H1 (cell line): Measurements from ENCODE around the gene NIPAL4. TPM values are rescaled to one million over a fixed set of nuclear protein-coding genes. Genes with fewer than 3 reads are reported as not detected.
A peak's percentile ranks its signal among the peaks of the same experiment; 100 is the strongest.

Experiments
- CTCF ChIA-PET: fragments of 300-600 bp; sonication (Branson Sonifier 250); formaldehyde crosslinking; loops from one replicate; lab custom pipeline; 2021; ENCODE audit not compliant: partially characterized antibody; lab: Charles Lee
- POLR2A ChIA-PET: fragments of 300-600 bp; sonication (Branson Sonifier 250); formaldehyde crosslinking; loops from one replicate; lab custom pipeline; 2021; ENCODE audit warnings: inconsistent platforms; ENCODE audit not compliant: partially characterized antibody; lab: Charles Lee
- DNase-seq, 2 experiments: peaks; one replicate each; pipeline versions ENCODE4 v3.0.0 to v3.0.0-alpha.2; 2010 to 2022; ENCODE audit warnings: low spot score in 2 of 2, low read depth in 1 of 2, mixed read lengths in 1 of 2
- FAIRE-seq: peaks from 2 replicates; lab custom pipeline; 2011; peaks lifted over from hg19 to GRCh38; lab: Jason Lieb, UNC
- H2AFZ ChIP-seq: 2 replicates; pipeline ENCODE4 v1.8.1; 2012; ENCODE audit warnings: low read length, inconsistent platforms
- H2AK5ac ChIP-seq: 2 replicates; pipeline ENCODE4 v1.6.1; 2013; ENCODE audit warnings: low read depth, low read length
- H2BK120ac ChIP-seq: replicated peaks from 2 replicates; pipeline ENCODE3; 2013; ENCODE audit warnings: low read depth, low read length, inconsistent platforms
- H2BK12ac ChIP-seq: 2 replicates; pipeline ENCODE4 v1.6.1; 2013; ENCODE audit warnings: low read depth, low read length
- H2BK15ac ChIP-seq: 2 replicates; pipeline ENCODE4 v1.6.1; 2013; ENCODE audit warnings: low read length
- H2BK20ac ChIP-seq: 2 replicates; pipeline ENCODE4 v1.6.1; 2013; ENCODE audit warnings: low read length
- H2BK5ac ChIP-seq: 2 replicates; pipeline ENCODE4 v1.6.1; 2013; ENCODE audit warnings: low read depth, low read length
- H3K14ac ChIP-seq: 2 replicates; pipeline ENCODE4 v1.6.1; 2013; ENCODE audit warnings: inconsistent platforms; ENCODE audit not compliant: insufficient read length
- H3K18ac ChIP-seq: 2 replicates; pipeline ENCODE4 v1.6.1; 2013; ENCODE audit warnings: low read length; ENCODE audit errors: extremely low read depth
- H3K23ac ChIP-seq: 2 replicates; pipeline ENCODE4 v1.6.1; 2013; ENCODE audit warnings: inconsistent platforms; ENCODE audit not compliant: insufficient read length
- H3K23me2 ChIP-seq: 2 replicates; pipeline ENCODE4 v1.6.1; 2013; ENCODE audit warnings: low read depth, low read length
- H3K27ac ChIP-seq: 2 replicates; pipeline ENCODE4 v1.6.1; 2011; ENCODE audit warnings: low read depth, low read length, inconsistent platforms
- H3K27me3 ChIP-seq, 4 experiments: replicated peaks in 1 of 4; 1 replicate in 1 of 4; 2 replicates in 3 of 4; pipeline versions ENCODE4 v1.6.1 to v1.8.1; 2011 to 2013; ENCODE audit warnings: low read length in 3 of 4, mild to moderate bottlenecking in 3 of 4, inconsistent platforms in 2 of 4, mixed read lengths in 2 of 4, moderate library complexity in 1 of 4; ENCODE audit not compliant: control insufficient read depth in 3 of 4, insufficient read depth in 3 of 4; ENCODE audit errors: extremely low read depth in 1 of 4
- H3K36me3 ChIP-seq, 4 experiments: 2 replicates each; pipeline versions ENCODE4 v1.6.1 to v1.8.1; 2011 to 2013; ENCODE audit warnings: mild to moderate bottlenecking in 4 of 4, low read length in 3 of 4, moderate library complexity in 2 of 4, control low read depth in 1 of 4, inconsistent platforms in 1 of 4; ENCODE audit not compliant: insufficient read depth in 4 of 4, control insufficient read depth in 2 of 4
- H3K4ac ChIP-seq: replicated peaks from 2 replicates; pipeline ENCODE3; 2013; ENCODE audit warnings: low read length, low read depth, mixed read lengths, inconsistent platforms; ENCODE audit not compliant: insufficient read length
- H3K4me1 ChIP-seq, 4 experiments: replicated peaks in 1 of 4; 1 replicate in 1 of 4; 2 replicates in 3 of 4; pipeline versions ENCODE4 v1.6.1 to v1.8.1; 2011 to 2013; ENCODE audit warnings: low read length in 3 of 4, inconsistent platforms in 2 of 4, mixed read lengths in 1 of 4; ENCODE audit not compliant: insufficient read depth in 4 of 4, control insufficient read depth in 3 of 4
- H3K4me2 ChIP-seq, 2 experiments: 2 replicates each; pipeline versions ENCODE4 v1.6.1 to v1.8.1; 2011 to 2013; ENCODE audit warnings: low read depth in 2 of 2, low read length in 2 of 2, control low read depth in 1 of 2, inconsistent platforms in 1 of 2, mild to moderate bottlenecking in 1 of 2; ENCODE audit not compliant: insufficient read depth in 1 of 2
- H3K4me3 ChIP-seq, 4 experiments: fragments of 200-600, 300-600 bp in 1 of 4; sonication (generic), shearing (Covaris generic), sonication (Bioruptor Twin) in 1 of 4; 2 replicates each; pipeline versions ENCODE4 v1.5.1 to v1.8.1; 2011 to 2016; ENCODE audit warnings: low read length in 4 of 4, low read depth in 3 of 4, control low read depth in 2 of 4, inconsistent platforms in 2 of 4, mild to moderate bottlenecking in 2 of 4, mixed read lengths in 1 of 4, moderate library complexity in 1 of 4; ENCODE audit not compliant: insufficient read depth in 2 of 4; ENCODE audit errors: extremely low read depth in 1 of 4
- H3K56ac ChIP-seq: replicated peaks from 2 replicates; pipeline ENCODE3; 2013; ENCODE audit warnings: low read depth, mild to moderate bottlenecking, mixed read lengths, low read length, inconsistent platforms; ENCODE audit not compliant: insufficient read length
- H3K79me1 ChIP-seq: 2 replicates; pipeline ENCODE4 v1.6.1; 2013; ENCODE audit warnings: low read depth, low read length, control low read depth
- H3K79me2 ChIP-seq, 2 experiments: 2 replicates each; pipeline versions ENCODE4 v1.6.1 to v1.8.1; 2012 to 2013; ENCODE audit warnings: low read length in 2 of 2, mild to moderate bottlenecking in 2 of 2, inconsistent platforms in 1 of 2; ENCODE audit not compliant: insufficient read depth in 2 of 2, control insufficient read depth in 1 of 2
- H3K9ac ChIP-seq, 4 experiments: replicated peaks in 1 of 4; 1 replicate in 1 of 4; 2 replicates in 3 of 4; pipeline versions ENCODE4 v1.6.1 to v1.8.1; 2011 to 2013; ENCODE audit warnings: low read depth in 3 of 4, low read length in 3 of 4, control low read depth in 2 of 4, mild to moderate bottlenecking in 2 of 4, moderate library complexity in 2 of 4, inconsistent platforms in 1 of 4; ENCODE audit errors: extremely low read depth in 1 of 4
- H3K9me3 ChIP-seq, 2 experiments: 2 replicates each; pipeline versions ENCODE4 v1.6.1 to v1.8.1; 2012 to 2013; ENCODE audit warnings: mild to moderate bottlenecking in 2 of 2, moderate library complexity in 2 of 2, control low read depth in 1 of 2, inconsistent platforms in 1 of 2, low read depth in 1 of 2, low read length in 1 of 2, mixed read lengths in 1 of 2; ENCODE audit not compliant: insufficient read depth in 2 of 2
- H4K20me1 ChIP-seq, 2 experiments: replicated peaks in 1 of 2; 2 replicates each; pipeline versions ENCODE3 to v1.8.1; 2011 to 2013; ENCODE audit warnings: inconsistent platforms in 2 of 2, low read length in 2 of 2, mild to moderate bottlenecking in 1 of 2; ENCODE audit not compliant: insufficient read depth in 2 of 2, control insufficient read depth in 1 of 2
- H4K5ac ChIP-seq: 2 replicates; pipeline ENCODE4 v1.6.1; 2013; ENCODE audit warnings: low read length, low read depth, mixed read lengths, inconsistent platforms; ENCODE audit not compliant: insufficient read length
- H4K8ac ChIP-seq: 2 replicates; pipeline ENCODE4 v1.8.0; 2013; ENCODE audit warnings: mild to moderate bottlenecking, moderate library complexity, low read length, inconsistent platforms; ENCODE audit not compliant: insufficient read depth; ENCODE audit errors: extremely low read depth
- H4K91ac ChIP-seq: replicated peaks from 2 replicates; pipeline ENCODE3; 2013; ENCODE audit warnings: low read length, mixed read lengths, inconsistent platforms; ENCODE audit not compliant: insufficient read length
- ASH2L ChIP-seq: fragments of 200-600, 300-600 bp; sonication (generic); IDR thresholded peaks from one replicate; pipeline ENCODE4 v1.7.1; 2017; ENCODE audit warnings: low read length
- CBX8 ChIP-seq: fragments of 300-800, 300-1000 bp; sonication (generic); IDR thresholded peaks from 2 replicates; pipeline ENCODE4 v1.7.1; 2016; ENCODE audit warnings: low read depth, low read length, borderline replicate concordance
- CTBP2 ChIP-seq: IDR thresholded peaks from 2 replicates; pipeline ENCODE4 v1.7.0; 2011; ENCODE audit warnings: borderline replicate concordance, mild to moderate bottlenecking, moderate library complexity, mixed read lengths, low read length; ENCODE audit not compliant: insufficient read depth, insufficient read length
- FOSL1 ChIP-seq: IDR thresholded peaks from 2 replicates; pipeline ENCODE4 v1.6.1; 2011; ENCODE audit warnings: mild to moderate bottlenecking, low read depth, low read length, moderate library complexity; ENCODE audit not compliant: insufficient read depth
- GABPA ChIP-seq: IDR thresholded peaks from 2 replicates; pipeline ENCODE4 v1.6.1; 2011; ENCODE audit warnings: mild to moderate bottlenecking, low read length, moderate library complexity, borderline replicate concordance; ENCODE audit not compliant: insufficient read depth
- GTF2F1 ChIP-seq: IDR thresholded peaks from 2 replicates; pipeline ENCODE4 v1.6.1; 2012; ENCODE audit warnings: low read depth, low read length, improper control_type of control experiment, borderline replicate concordance
- KDM1A ChIP-seq: fragments of 200-600, 300-600 bp; sonication (generic); IDR thresholded peaks from 2 replicates; pipeline ENCODE4 v1.7.1; 2016; ENCODE audit warnings: mild to moderate bottlenecking, low read length, borderline replicate concordance
- KDM5A ChIP-seq: fragments of 200-600 bp; IDR thresholded peaks from 2 replicates; pipeline ENCODE4 v1.7.1; 2012; ENCODE audit warnings: mild to moderate bottlenecking, low read length, inconsistent platforms, mixed read lengths
- POLR2AphosphoS5 ChIP-seq: IDR thresholded peaks from 2 replicates; pipeline ENCODE4 v1.6.1; 2011; ENCODE audit warnings: low read depth, low read length
- RBBP5 ChIP-seq: IDR thresholded peaks from 2 replicates; pipeline ENCODE4 v1.7.1; 2012; ENCODE audit warnings: low read depth, mild to moderate bottlenecking, inconsistent platforms, low read length, moderate library complexity, borderline replicate concordance
- USF2 ChIP-seq: IDR thresholded peaks from 2 replicates; pipeline ENCODE4 v1.6.1; 2011; ENCODE audit warnings: low read length, improper control_type of control experiment
- WGBS, 2 experiments: shearing (Covaris generic) in 1 of 2; methylation state at CpG; one replicate each; pipeline versions ENCODE4 v1.1.6 to v1.1.7; 2013 to 2015; ENCODE audit warnings: low lambda C conversion rate in 2 of 2, mixed read lengths in 2 of 2, inconsistent platforms in 1 of 2, low coverage in 1 of 2, missing lambda C conversion rate in 1 of 2; ENCODE audit not compliant: insufficient replicate concordance in 2 of 2, insufficient coverage in 1 of 2, insufficient read length in 1 of 2; ENCODE audit errors: extremely low coverage in 1 of 2, missing lambda C conversion rate in 1 of 2; 5-methylcytosine and 5-hydroxymethylcytosine counted together
- polyA plus RNA-seq, 7 experiments: library from polyadenylated mRNA; depleted of rRNA in 3 of 7; stranded (reverse) in 5 of 7; unstranded in 2 of 7; fragments of >200 nt in 5 of 7; fragments of 200-250 nt in 2 of 7; gene quantifications; 1 replicate in 5 of 7; 2 replicates in 1 of 7; 4 replicates in 1 of 7; pipeline versions ENCODE4 v1.2.1 to v1.2.3, GENCODE V29; 2011 to 2013; ENCODE audit warnings: missing spikeins in 2 of 7, mixed read lengths in 2 of 7
- total RNA-seq: library from RNA; stranded (reverse); fragmentation: NEBNext Ultra II Directional; extraction: Animal tissue kit (Norgen Biotek cat#: 25700); gene quantifications from 2 replicates; pipeline ENCODE4 v1.2.1, GENCODE V29; 2021

NIPAL4 gene
- total and polyA plus RNA-seq, 2 of the 8 experiments (the other 6 are each of a cell fraction or from before 2014, with no cell fraction given): 0.09 to 0.20 TPM

GRCh38 chr5:157449011-157449723, 10.8 kb upstream of the NIPAL4 start:
- H4K91ac ChIP-seq: no peak overlapping the region
- DNase-seq (peak in 1 of 2 experiments; percentile 22), FAIRE-seq (no peak)
- no peak overlapping the region for H2BK20ac ChIP-seq
- no peak overlapping the region for H3K18ac ChIP-seq
- no peak for TF ChIP-seq GABPA
- TF ChIP-seq CBX8: no peak
- TF ChIP-seq KDM1A: no peak
- no peak for TF ChIP-seq FOSL1
- TF ChIP-seq RBBP5: no peak
- TF ChIP-seq GTF2F1: no peak
- TF ChIP-seq POLR2AphosphoS5: no peak
- no peak for TF ChIP-seq ASH2L
- no peak for TF ChIP-seq CTBP2
- no peak for TF ChIP-seq USF2
- TF ChIP-seq KDM5A: no peak
- no peaks in the 10 kb centered on the region for H3K27me3 ChIP-seq
- ChIA-PET POLR2A (no interaction called here), CTCF (interaction anchor here (0.6 to 10.3 kb wide), 7 partner anchors 9 to 196 kb away, joined by 3 to 66 read pairs (median 3); no protein-coding TSS in a partner anchor)
- H3K27ac ChIP-seq: no peak overlapping the region
- H2BK12ac ChIP-seq: no peak overlapping the region
- no peak overlapping the region for H3K4me3 ChIP-seq
- no peaks in the 10 kb centered on the region for H3K23me2 ChIP-seq
- no peaks in the 10 kb centered on the region for H4K20me1 ChIP-seq
- no peak overlapping the region for H3K14ac ChIP-seq
- H2BK5ac ChIP-seq: no peak overlapping the region
- no peak overlapping the region for H2BK120ac ChIP-seq
- H2AK5ac ChIP-seq: no peak overlapping the region
- no peaks in the 10 kb centered on the region for H3K9me3 ChIP-seq
- no peak overlapping the region for H2BK15ac ChIP-seq
- no peak overlapping the region for H4K5ac ChIP-seq
- no peak overlapping the region for H2AFZ ChIP-seq
- no peaks in the 10 kb centered on the region for H3K36me3 ChIP-seq
- H3K79me1 ChIP-seq: no peaks in the 10 kb centered on the region
- no peak overlapping the region for H3K4me2 ChIP-seq
- H3K4ac ChIP-seq: no peak overlapping the region
- WGBS, 2 experiments: 80% methylated on average over 6 of the region's 6 CpGs; no CpG with 5 or more reads in 1 of the 2 experiments
- no peak overlapping the region for H4K8ac ChIP-seq
- H3K79me2 ChIP-seq: no peaks in the 10 kb centered on the region
- H3K9ac ChIP-seq: no peak overlapping the region
- no peaks in the 10 kb centered on the region for H3K4me1 ChIP-seq
- no peak overlapping the region for H3K23ac ChIP-seq
- H3K56ac ChIP-seq: no peak overlapping the region
